ENCODE data around the gene NPAS3.

The NPAS3 gene

DNA sequence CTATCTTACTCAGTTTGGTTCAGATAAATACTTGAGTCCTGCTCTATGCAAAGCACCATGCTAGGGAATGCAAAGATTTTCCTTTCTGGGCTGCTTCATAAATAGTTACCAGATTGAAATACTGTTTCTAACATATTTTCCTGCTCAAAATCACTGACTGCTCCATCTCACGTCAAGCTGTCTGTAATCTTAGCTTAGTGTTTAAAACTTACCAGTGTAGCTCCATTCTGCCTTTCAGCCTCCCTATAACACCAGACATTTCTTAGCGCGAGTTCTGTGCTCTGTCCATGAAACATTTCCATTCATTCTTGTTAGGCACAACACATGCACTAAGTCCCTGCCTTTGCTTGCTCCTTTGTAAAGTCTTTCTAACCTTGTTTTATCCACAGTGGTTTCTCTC, 129.4 kb downstream of the NPAS3 start:
- Histone ChIP-seq H3K4me3 (replicated peaks; ENCODE audit: insufficient read depth, low read length) (no peak overlapping the region), H3K27me3 (ENCODE audit: insufficient read depth, poor library complexity, severe bottlenecking) (no peaks in the 10 kb centered on the region), H3K27ac (replicated peaks) (no peak overlapping the region)
- TF ChIP-seq GABPA (IDR thresholded peaks at IDR 0.05; ENCODE audit: low read depth) (no peak), POLR2AphosphoS5 (IDR thresholded peaks at IDR 0.05; ENCODE audit: low read depth) (no peak), SPI1 (IDR thresholded peaks at IDR 0.05; ENCODE audit: borderline replicate concordance, low read depth) (no peak), REST (IDR thresholded peaks at IDR 0.05; ENCODE audit: insufficient replicate concordance, low read depth) (no peak)
- TF ChIP-seq, protein P1, sequence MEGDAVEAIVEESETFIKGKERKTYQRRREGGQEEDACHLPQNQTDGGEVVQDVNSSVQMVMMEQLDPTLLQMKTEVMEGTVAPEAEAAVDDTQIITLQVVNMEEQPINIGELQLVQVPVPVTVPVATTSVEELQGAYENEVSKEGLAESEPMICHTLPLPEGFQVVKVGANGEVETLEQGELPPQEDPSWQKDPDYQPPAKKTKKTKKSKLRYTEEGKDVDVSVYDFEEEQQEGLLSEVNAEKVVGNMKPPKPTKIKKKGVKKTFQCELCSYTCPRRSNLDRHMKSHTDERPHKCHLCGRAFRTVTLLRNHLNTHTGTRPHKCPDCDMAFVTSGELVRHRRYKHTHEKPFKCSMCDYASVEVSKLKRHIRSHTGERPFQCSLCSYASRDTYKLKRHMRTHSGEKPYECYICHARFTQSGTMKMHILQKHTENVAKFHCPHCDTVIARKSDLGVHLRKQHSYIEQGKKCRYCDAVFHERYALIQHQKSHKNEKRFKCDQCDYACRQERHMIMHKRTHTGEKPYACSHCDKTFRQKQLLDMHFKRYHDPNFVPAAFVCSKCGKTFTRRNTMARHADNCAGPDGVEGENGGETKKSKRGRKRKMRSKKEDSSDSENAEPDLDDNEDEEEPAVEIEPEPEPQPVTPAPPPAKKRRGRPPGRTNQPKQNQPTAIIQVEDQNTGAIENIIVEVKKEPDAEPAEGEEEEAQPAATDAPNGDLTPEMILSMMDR (IDR thresholded peaks at IDR 0.05; ENCODE audit: insufficient read depth, low read length): no peak
- no peak for DNase-seq (ENCODE audit: low read depth in 1 of 2, low spot score in 1 of 2)

DNA sequence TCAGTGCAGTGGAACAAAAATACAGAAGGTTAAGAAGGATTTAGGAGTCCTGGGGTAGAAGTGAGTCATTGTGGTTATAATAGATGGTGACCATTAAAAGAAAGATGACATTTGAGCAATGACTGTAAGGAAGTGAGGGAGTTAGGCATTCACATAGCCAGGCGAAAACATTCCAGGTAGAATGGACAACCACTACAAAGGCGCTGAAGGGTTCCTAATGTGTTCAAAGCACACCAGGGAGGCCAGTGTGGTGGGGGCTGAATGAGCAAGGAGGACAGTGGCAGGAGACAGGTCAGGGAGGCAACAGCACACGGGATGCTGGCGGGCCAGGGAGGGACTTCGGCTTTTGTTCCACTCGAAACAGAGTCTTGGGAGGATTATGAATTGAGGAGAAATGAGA, 129.9 kb downstream of the NPAS3 start:
- H3K4me3 ChIP-seq (replicated peaks; ENCODE audit: insufficient read depth, low read length): no peak overlapping the region
- DNase-seq (ENCODE audit: low read depth in 1 of 2, low spot score in 1 of 2): no peak
- H3K27me3 ChIP-seq (ENCODE audit: insufficient read depth, poor library complexity, severe bottlenecking): no peaks in the 10 kb centered on the region
- no peak for TF ChIP-seq SPI1 (IDR thresholded peaks at IDR 0.05; ENCODE audit: borderline replicate concordance, low read depth)
- no peak for TF ChIP-seq REST (IDR thresholded peaks at IDR 0.05; ENCODE audit: insufficient replicate concordance, low read depth)
- H3K27ac ChIP-seq (replicated peaks): no peak overlapping the region

DNA sequence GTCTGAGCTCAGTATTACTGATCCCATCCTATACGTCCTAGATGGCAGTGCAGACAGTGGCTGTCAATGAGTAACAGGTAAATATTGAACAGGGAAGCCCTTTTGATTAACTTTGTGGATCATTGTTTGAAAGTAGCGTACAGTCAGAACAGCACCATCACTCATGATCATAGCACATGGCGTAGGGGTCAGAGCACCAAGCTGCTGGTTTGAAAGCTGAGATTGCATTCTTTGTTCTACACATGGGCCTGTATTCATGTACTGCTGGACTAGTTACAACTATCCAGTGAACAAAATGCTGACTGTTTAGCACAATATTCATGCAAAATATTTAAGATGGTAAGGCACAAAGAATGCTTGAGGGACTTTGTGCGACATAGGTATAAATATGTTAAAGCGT, 131.8 kb downstream of the NPAS3 start:
- TF ChIP-seq GABPA (IDR thresholded peaks at IDR 0.05; ENCODE audit: low read depth) (no peak), SPI1 (IDR thresholded peaks at IDR 0.05; ENCODE audit: borderline replicate concordance, low read depth) (no peak), POLR2AphosphoS5 (IDR thresholded peaks at IDR 0.05; ENCODE audit: low read depth) (no peak), REST (IDR thresholded peaks at IDR 0.05; ENCODE audit: insufficient replicate concordance, low read depth) (no peak)
- TF ChIP-seq, protein P1 (IDR thresholded peaks at IDR 0.05; ENCODE audit: insufficient read depth, low read length): no peak
- Histone ChIP-seq H3K27me3 (ENCODE audit: insufficient read depth, poor library complexity, severe bottlenecking) (no peaks in the 10 kb centered on the region), H3K27ac (replicated peaks) (no peak overlapping the region), H3K4me3 (replicated peaks; ENCODE audit: insufficient read depth, low read length) (no peak overlapping the region)
- DNase-seq (ENCODE audit: low read depth in 1 of 2, low spot score in 1 of 2): no peak

DNA sequence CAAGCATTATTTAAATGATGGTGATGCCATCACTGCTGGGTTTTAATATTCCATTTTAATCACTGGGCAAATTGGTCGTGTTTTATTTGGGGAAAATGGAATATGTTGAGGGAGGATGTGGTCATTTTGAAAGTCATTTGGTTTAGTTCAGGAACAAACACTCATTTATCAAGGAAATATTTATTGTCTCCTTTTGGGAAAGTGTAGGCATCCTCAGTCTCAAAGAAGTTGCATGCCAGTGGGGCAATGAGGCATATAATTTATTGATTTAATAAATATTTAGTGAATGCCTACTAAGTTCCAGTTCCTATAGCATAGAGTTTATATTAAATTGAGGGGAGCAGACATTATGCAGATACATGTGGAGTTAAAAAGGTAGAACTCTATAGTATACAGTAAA, 134.3 kb downstream of the NPAS3 start:
- no peaks in the 10 kb centered on the region for H3K27me3 ChIP-seq (ENCODE audit: insufficient read depth, poor library complexity, severe bottlenecking)
- H3K27ac ChIP-seq (replicated peaks): no peak overlapping the region
- H3K4me3 ChIP-seq (replicated peaks; ENCODE audit: insufficient read depth, low read length): no peak overlapping the region
- no peak for DNase-seq (ENCODE audit: low read depth in 1 of 2, low spot score in 1 of 2)
- TF ChIP-seq GABPA (IDR thresholded peaks at IDR 0.05; ENCODE audit: low read depth) (no peak), POLR2AphosphoS5 (IDR thresholded peaks at IDR 0.05; ENCODE audit: low read depth) (no peak), SPI1 (IDR thresholded peaks at IDR 0.05; ENCODE audit: borderline replicate concordance, low read depth) (no peak)

Data from HL-60 (cell line).